ENCODE results near the gene NEDD4L.

- TF ChIP-seq CTCF (optimal IDR thresholded peaks at IDR 0.05 in 1 of 3, IDR thresholded peaks at IDR 0.05 in 1 of 3, conservative IDR thresholded peaks at IDR 0.05 in 1 of 3; ENCODE audit: extremely low read depth in 1 of 3, insufficient read depth in 2 of 3, low read length in 3 of 3) (no peak), EZH2 (IDR thresholded peaks at IDR 0.05; ENCODE audit: low read length) (no peak)
Measured at GRCh38 chr18:58056852-58057251, 12.8 kb downstream of the NEDD4L start.

Measured in keratinocyte (primary cell).